ENCODE measurements around the gene CACNA1E.
A peak's percentile ranks its signal among the peaks of the same experiment; 100 is the strongest.

CACNA1E gene

GRCh38 chr1:181568736-181569135 is 85.4 kb downstream of the CACNA1E start:
- FAIRE-seq = no peak
- no peak for DNase-seq (ENCODE audit: low spot score)

DNA sequence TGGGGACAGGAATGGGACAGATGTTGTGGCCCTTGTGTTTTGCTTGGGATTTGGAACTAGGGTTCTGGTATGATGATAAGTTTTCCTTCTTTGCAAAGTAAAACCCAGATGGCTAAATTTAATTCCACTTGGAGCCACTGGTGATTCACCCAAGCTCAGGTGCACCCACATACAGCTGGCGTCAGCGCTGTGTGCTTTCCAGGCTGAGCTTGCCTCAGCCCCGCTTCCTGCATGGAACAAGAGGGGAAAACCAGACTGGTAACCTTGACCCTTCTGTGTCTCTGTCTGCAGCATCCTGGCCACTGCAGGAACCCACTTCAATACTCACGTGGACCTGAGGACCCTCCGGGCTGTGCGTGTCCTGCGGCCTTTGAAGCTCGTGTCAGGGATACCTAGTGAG is 94.2 kb downstream of the CACNA1E start:
- DNase-seq (ENCODE audit: low spot score) = no peak
- FAIRE-seq = no peak

GRCh38 chr1:181583598-181583997 is 100.3 kb downstream of the CACNA1E start:
- no peak for DNase-seq (ENCODE audit: low spot score)
- no peak for FAIRE-seq

GRCh38 chr1:181587870-181588438 is 104.6 kb downstream of the CACNA1E start:
- FAIRE-seq (no peak), DNase-seq (ENCODE audit: low spot score) (peak; percentile 44)

DNA sequence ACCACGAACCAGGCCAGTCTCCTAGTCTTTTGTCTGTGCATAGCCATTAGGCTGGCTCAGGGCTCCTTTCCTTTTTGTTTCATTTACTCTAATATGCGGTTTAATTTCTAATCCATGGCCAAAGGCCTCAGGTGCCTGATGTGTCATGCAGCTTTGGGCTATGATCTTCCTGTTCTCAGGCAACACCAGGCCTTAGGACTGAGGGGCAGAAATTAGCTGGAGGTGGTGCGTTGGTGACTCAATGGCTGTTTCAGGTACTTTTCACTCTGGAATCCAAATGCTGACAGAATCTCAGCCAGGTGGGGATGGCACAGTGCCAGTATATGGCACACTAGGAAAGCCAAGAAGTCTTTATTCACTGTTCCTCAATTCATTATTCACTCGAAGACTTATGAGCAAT is 105.3 kb downstream of the CACNA1E start:
- FAIRE-seq (no peak), DNase-seq (ENCODE audit: low spot score) (no peak)

DNA sequence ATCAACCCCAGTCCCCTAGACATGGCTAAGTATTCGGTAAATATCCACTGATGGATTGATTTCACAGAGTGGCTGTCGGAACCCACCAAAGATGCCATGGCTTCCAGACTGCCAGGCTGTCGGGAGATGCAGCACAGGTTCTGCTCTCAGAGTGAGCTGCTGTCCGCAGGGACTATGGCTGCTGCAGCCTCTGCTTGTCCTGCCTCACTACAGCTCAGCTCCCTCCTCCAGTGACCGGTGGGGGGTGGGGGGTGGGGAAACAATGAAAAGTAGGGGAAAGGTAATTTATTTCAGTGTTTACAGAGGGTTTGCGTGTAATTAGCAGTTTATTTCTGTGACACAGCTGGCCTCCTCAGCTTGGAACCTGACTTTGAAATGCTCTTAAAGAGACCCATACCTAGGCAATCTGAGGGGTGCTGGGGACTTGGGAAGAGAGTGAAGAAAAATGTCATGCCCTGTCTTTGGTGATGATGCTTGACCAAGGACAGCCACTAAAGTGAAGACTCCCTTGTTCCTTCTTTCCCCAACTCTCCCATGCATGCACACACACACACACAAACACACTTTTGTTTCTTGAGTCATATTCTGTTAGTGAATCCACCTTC is 109.0 kb downstream of the CACNA1E start:
- no peak for FAIRE-seq
- DNase-seq (ENCODE audit: low spot score) = no peak

DNA sequence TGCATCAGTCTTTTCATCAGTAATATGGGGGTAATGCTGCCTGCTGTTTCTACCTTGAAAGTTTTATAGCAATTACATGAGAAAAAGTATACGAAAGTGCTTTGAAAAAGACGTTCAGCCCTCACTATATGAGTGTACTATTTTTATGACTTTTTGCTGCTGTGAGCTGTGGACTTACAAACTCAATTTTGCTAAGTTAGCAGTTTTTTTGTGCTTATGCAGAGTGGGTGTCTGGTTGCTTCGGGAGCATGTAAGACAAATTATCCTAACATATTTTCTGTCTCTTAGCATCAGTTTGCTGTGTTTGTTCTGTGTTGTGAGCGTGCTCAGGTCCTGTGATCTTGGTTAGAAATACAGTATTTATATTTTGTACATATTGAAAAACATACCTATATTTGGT is 109.7 kb downstream of the CACNA1E start:
- FAIRE-seq (no peak), DNase-seq (ENCODE audit: low spot score) (no peak)

DNA sequence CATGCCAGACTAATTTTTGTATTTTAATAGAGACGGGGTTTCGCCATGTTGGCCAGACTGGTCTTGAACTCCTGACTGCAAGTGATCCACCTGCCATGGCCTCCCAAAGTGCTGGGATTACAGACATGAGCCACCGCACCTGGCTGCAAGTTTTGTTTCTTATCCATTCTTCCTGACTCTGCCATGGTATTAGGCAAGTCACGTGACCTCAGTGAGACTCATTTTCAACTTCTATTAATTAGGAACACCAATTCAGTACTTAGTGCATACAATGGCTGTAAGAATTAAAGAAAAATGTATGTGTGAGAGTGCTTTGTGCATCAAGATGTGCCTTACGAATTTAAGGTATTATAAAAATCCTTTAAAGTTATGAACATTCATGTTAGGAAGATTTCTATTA is 111.2 kb downstream of the CACNA1E start:
- FAIRE-seq = no peak
- DNase-seq (ENCODE audit: low spot score) = no peak

GRCh38 chr1:181595234-181595633 is 111.9 kb downstream of the CACNA1E start:
- no peak for FAIRE-seq

DNA sequence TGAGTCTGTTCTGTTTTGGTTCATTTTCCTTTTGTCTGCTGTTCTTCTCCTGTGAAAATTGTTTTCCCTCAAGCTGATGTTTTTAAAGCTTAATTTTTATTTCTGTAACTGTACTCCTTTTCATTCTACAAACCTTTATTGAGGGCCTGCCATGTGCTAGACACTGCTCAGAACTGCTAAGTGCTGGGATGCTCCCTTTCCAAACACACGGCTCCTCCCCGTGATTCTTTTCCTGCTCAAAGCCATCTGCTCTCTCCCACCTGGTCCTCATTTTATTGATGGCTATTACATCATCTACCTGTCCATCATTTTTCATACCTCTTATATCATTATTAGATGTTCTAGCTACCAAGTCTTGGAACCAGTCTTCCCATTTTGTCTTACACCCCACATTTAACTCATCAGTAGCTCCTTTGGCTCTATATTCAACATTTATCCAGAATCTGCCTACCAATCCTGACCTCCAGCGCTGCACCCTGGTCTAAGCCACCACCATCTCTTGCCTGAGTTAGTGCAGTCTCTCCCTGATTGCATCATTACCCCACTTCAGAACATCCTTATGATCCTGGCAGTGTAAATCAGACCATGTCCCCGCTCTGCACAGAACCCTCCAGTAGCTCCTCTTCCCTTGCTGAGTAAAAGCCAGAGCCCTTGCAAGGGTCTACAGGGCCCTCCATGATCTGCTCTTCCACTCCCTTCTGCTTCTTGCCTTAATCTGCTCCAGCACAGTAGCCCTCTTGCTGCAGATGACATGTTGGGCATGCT is 118.1 kb downstream of the CACNA1E start:
- FAIRE-seq (no peak), DNase-seq (ENCODE audit: low spot score) (no peak)

More at GRCh38 chr1:181595234-181595633, 111.9 kb downstream of the CACNA1E start:
- DNase-seq (ENCODE audit: low spot score) = no peak

GRCh38 chr1:181603735-181604410 is 120.6 kb downstream of the CACNA1E start:
- no peak for FAIRE-seq
- DNase-seq (ENCODE audit: low spot score) = no peak

DNA sequence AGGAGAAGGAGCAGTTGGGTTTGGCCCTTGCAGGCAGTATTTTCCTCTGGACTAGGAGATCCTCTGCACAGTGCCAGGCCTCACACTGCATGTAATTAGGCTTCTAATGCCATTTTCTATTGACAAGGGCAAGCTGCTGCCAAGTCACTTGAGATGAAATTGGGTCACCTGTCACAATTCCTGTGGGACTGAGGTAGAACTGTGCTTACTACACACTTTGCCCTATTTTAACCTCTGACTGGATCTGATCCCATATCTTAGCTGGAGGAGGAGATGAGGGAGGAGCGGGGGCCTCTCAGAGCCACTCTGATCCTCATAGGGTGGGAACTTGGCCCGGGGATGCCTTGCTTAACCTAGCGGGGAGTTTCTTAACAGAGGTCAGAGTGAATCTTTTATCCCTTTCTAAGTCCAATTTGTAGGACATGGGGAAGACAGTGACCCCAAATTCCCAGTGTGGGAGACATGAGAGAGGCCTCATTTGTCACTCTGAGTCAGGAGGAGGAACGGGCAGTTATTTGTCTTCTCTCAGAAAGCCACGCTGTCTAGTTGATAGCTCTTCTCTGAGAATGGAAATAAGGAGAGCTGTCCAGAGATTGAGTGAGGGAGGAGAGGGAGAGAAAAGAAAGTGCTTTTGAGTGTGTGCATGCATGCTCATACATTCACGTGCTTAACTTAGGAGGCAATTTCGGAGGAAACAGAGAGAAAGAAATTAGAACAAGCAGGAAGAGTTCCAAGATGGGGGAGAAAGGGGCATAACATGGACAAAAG is 121.3 kb downstream of the CACNA1E start:
- DNase-seq (ENCODE audit: low spot score) = no peak
- FAIRE-seq = no peak

GRCh38 chr1:181607524-181607923 is 124.2 kb downstream of the CACNA1E start:
- no peak for FAIRE-seq
- no peak for DNase-seq (ENCODE audit: low spot score)

GRCh38 chr1:181608386-181608785 is 125.1 kb downstream of the CACNA1E start:
- FAIRE-seq (no peak), DNase-seq (ENCODE audit: low spot score) (no peak)

- DNase-seq (ENCODE audit: low spot score) = no peak
- FAIRE-seq = no peak
These were observed 125.6 kb downstream of the CACNA1E start for GRCh38 chr1:181608948-181609347.

- DNase-seq (ENCODE audit: low spot score) = no peak
- no peak for FAIRE-seq
These were observed 128.8 kb downstream of the CACNA1E start for GRCh38 chr1:181612100-181612499.

GRCh38 chr1:181618559-181618958 is 135.2 kb downstream of the CACNA1E start:
- DNase-seq (ENCODE audit: low spot score) = no peak
- FAIRE-seq = no peak

GRCh38 chr1:181620183-181620582 is 136.9 kb downstream of the CACNA1E start:
- no peak for DNase-seq (ENCODE audit: low spot score)

DNA sequence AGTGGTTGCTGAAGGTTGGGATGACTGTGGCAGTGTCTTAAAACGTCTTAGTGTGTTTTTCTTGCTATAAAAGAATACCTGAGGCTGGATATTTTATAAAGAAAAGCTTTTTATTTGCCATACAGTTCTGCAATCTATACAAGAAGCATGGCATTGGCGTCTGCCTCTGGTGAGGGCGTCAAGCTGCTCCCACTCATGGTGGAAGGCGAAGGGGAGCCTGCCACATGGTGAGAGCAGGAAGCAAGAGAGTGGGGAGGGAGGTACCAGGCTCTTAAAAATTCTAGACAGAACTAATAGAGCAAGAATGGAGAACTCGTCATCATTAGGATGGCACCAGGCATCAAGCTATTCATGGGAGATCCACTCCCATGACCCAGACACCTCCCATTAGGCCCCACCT is 140.5 kb downstream of the CACNA1E start:
- FAIRE-seq = no peak
- no peak for DNase-seq (ENCODE audit: low spot score)

More at GRCh38 chr1:181620183-181620582, 136.9 kb downstream of the CACNA1E start:
- no peak for FAIRE-seq

DNA sequence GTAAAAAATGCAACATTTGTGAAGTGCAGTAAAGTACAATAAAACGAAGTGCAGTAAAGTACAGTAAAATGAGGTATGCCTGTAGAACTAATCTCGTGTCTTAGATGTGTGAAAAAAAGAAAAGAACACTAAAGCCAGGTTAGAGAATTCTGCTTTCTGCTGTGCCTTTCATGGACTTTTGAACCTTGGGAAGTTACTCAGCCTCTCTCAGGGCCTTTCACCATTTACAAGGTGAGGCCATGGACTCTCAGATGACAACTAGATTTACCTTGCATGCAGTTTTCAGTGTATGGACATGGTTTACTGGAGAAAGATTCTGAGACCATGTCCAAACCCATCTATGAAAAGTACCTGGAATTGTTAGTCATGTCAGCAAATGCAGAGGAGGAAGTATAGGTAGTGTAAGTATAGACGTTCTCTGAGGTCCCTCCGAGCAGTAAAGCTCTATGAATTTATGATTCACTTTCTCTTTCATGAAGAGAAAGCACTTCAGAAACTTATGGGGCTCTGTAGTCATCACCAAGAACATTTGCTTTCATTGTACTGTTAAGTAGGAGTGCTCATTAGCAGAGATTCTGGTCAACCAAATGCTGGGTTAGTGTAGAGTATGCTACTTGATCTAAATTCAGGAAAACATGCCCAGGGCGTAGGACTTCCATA is 143.1 kb downstream of the CACNA1E start:
- FAIRE-seq (no peak), DNase-seq (ENCODE audit: low spot score) (no peak)

DNA sequence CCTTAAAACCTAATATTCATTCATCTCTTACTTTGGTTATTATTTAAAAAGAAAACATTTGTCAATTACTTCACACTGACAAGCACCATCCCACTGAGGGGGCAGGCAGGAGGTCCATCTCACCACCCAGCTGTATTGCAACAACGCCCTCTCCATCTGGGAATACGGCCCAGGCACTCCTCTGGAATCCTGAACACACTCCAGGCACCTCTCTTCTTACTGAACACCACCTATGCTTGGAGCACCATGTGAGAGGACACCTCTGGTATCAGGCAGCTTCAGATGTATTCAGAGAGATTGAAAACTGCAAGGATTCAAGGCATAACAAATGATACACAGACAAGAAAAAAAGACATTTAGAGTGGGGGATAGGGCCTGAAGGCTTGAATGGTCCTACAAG is 147.1 kb downstream of the CACNA1E start:
- no peak for FAIRE-seq
- DNase-seq (ENCODE audit: low spot score) = no peak

Measured in urothelium cell line (cell line).